Lung (tissue), 16 donors: ENCODE data around the gene TBC1D1. TPM values are rescaled to one million over a fixed set of nuclear protein-coding genes. Genes with fewer than 3 reads are reported as not detected.

Experiments
- ATAC-seq: fragments of 200-7000 bp; cut with Tn5 transposase; one replicate; pipeline ENCODE4 v1.9.1; 2020; ENCODE audit warnings: moderate number of reproducible peaks; ENCODE audit not compliant: insufficient read depth, low FRiP score
- DNase-seq, 3 donors: peaks; one replicate each; pipeline ENCODE4 v3.0.0-alpha.2; 2013 to 2017
- H3K27ac ChIP-seq, 2 donors: one replicate each; pipeline ENCODE4 v1.5.1; 2013; ENCODE audit warnings: mild to moderate bottlenecking in 2 of 2, moderate library complexity in 2 of 2, control low read depth in 1 of 2, inconsistent platforms in 1 of 2, low read depth in 1 of 2, low read length in 1 of 2
- H3K27me3 ChIP-seq, 3 donors: one replicate each; pipeline ENCODE4 v1.5.1; 2013; ENCODE audit warnings: low read length in 2 of 3; ENCODE audit not compliant: control insufficient read depth in 3 of 3, insufficient read depth in 3 of 3
- H3K36me3 ChIP-seq, 4 donors: one replicate each; pipeline ENCODE4 v1.5.1; 2013; ENCODE audit warnings: low read length in 4 of 4, mild to moderate bottlenecking in 1 of 4, moderate library complexity in 1 of 4; ENCODE audit not compliant: control insufficient read depth in 4 of 4, insufficient read depth in 4 of 4
- H3K4me1 ChIP-seq, 5 donors: one replicate each; pipeline ENCODE4 v1.5.1; 2013; ENCODE audit warnings: low read length in 5 of 5, mild to moderate bottlenecking in 2 of 5, moderate library complexity in 1 of 5; ENCODE audit not compliant: control insufficient read depth in 5 of 5, insufficient read depth in 5 of 5
- H3K4me3 ChIP-seq: one replicate; pipeline ENCODE4 v1.5.1; 2013; ENCODE audit warnings: mild to moderate bottlenecking, control low read depth, moderate library complexity
- H3K9ac ChIP-seq, 2 donors: one replicate each; pipeline ENCODE4 v1.5.1; 2013; ENCODE audit warnings: low read length in 2 of 2, control low read depth in 1 of 2; ENCODE audit not compliant: insufficient read depth in 1 of 2
- H3K9me3 ChIP-seq, 4 donors: one replicate each; pipeline ENCODE4 v1.5.1; 2013; ENCODE audit warnings: low read length in 3 of 4, mild to moderate bottlenecking in 1 of 4, moderate library complexity in 1 of 4; ENCODE audit not compliant: control insufficient read depth in 4 of 4, insufficient read depth in 3 of 4
- WGBS, 2 donors: extraction: QIAGEN DNeasy Blood & Tissue Kit; methylation state at CpG; one replicate each; pipeline ENCODE4 v1.1.7; 2013; 5-methylcytosine and 5-hydroxymethylcytosine counted together
- long read RNA-seq, 5 donors: transcript quantifications; one replicate each; lab custom pipeline, GENCODE V29; 2026
- polyA plus RNA-seq, 2 donors: library from polyadenylated mRNA; stranded (reverse); fragments of 200-250 nt; gene quantifications; one replicate each; pipeline ENCODE4 v1.2.1, GENCODE V29; 2013
- total RNA-seq, 2 donors: library from RNA; depleted of rRNA in 1 of 2; stranded (reverse); fragments of >200 nt in 1 of 2; gene quantifications; one replicate each; pipeline ENCODE4 v1.2.1, GENCODE V29; 2014 to 2021
- TF ChIP-seq, protein P1 (sequence below): IDR thresholded peaks from 2 replicates; pipeline ENCODE4 v1.5.1; 2012; ENCODE audit warnings: mild to moderate bottlenecking; ENCODE audit errors: control extremely low read depth, extremely low read depth
- donor health status: control.
- donor health status: control.
- donor health status: Bipolar disorder and iron deficiency.
- donor health status: healthy.
- donor health status: DM: yes; HTN: yes; CAD: no.

The TBC1D1 gene, protein sequence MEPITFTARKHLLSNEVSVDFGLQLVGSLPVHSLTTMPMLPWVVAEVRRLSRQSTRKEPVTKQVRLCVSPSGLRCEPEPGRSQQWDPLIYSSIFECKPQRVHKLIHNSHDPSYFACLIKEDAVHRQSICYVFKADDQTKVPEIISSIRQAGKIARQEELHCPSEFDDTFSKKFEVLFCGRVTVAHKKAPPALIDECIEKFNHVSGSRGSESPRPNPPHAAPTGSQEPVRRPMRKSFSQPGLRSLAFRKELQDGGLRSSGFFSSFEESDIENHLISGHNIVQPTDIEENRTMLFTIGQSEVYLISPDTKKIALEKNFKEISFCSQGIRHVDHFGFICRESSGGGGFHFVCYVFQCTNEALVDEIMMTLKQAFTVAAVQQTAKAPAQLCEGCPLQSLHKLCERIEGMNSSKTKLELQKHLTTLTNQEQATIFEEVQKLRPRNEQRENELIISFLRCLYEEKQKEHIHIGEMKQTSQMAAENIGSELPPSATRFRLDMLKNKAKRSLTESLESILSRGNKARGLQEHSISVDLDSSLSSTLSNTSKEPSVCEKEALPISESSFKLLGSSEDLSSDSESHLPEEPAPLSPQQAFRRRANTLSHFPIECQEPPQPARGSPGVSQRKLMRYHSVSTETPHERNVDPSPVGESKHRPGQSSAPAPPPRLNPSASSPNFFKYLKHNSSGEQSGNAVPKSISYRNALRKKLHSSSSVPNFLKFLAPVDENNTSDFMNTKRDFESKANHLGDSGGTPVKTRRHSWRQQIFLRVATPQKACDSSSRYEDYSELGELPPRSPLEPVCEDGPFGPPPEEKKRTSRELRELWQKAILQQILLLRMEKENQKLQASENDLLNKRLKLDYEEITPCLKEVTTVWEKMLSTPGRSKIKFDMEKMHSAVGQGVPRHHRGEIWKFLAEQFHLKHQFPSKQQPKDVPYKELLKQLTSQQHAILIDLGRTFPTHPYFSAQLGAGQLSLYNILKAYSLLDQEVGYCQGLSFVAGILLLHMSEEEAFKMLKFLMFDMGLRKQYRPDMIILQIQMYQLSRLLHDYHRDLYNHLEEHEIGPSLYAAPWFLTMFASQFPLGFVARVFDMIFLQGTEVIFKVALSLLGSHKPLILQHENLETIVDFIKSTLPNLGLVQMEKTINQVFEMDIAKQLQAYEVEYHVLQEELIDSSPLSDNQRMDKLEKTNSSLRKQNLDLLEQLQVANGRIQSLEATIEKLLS (N-terminal part only)
- total RNA-seq, result 10 to 100 TPM; 53.4 to 71.1 TPM
- 10 to 100 TPM; 23.6 to 34.3 TPM for polyA plus RNA-seq
- long read RNA-seq, donor 1, full-length matches to known transcripts, result 3 of 9 reads
- long read RNA-seq, donor 1, partial matches to known transcripts, result 6 of 9 reads
- long read RNA-seq, donor 1, other reads (novel, unspliced or antisense), result 0 of 9 reads
- long read RNA-seq, donor 2, result 0 reads
- long read RNA-seq, donor 3, partial matches to known transcripts, result 0 of 2 reads
- long read RNA-seq, donor 3, other reads (novel, unspliced or antisense), result 0 of 2 reads
- long read RNA-seq, donor 4, result 0 reads
- long read RNA-seq, donor 5, partial matches to known transcripts, result 10 of 13 reads
- long read RNA-seq, donor 5, other reads (novel, unspliced or antisense), result 0 of 13 reads

DNA sequence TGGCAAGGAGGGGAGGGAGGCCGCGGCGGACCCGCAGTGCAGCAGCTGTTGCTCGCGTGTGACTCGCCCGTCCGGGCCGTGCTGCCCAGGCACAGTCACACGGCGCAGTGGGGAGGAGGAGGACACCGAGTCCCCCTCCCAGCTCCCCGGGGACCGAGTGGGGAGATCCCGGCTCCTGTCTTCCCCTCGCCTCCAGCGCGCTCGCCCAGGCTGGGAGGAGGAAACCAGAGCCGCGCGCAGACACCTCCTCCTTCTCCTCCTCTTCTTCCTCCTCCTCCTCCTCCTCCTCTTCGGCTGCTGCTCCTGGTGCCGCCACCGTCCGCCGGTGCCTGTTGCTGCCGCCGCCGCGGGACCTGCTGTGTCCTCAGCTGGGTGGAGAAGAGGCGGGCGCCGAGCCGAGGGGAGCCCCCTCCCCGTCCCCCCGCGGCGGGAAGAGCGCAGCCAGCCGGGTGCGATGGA, at the start of gene TBC1D1:
Gene TBC1D1 (plus strand): TSS at position 284 of the 459 bp plus-strand sequence. CDS start 11,012 bp downstream, outside the sequence.
- H3K9ac ChIP-seq, result peak within 1 kb of the TSS in 1 of 2 donors; percentile 49
- TF ChIP-seq, protein P1, sequence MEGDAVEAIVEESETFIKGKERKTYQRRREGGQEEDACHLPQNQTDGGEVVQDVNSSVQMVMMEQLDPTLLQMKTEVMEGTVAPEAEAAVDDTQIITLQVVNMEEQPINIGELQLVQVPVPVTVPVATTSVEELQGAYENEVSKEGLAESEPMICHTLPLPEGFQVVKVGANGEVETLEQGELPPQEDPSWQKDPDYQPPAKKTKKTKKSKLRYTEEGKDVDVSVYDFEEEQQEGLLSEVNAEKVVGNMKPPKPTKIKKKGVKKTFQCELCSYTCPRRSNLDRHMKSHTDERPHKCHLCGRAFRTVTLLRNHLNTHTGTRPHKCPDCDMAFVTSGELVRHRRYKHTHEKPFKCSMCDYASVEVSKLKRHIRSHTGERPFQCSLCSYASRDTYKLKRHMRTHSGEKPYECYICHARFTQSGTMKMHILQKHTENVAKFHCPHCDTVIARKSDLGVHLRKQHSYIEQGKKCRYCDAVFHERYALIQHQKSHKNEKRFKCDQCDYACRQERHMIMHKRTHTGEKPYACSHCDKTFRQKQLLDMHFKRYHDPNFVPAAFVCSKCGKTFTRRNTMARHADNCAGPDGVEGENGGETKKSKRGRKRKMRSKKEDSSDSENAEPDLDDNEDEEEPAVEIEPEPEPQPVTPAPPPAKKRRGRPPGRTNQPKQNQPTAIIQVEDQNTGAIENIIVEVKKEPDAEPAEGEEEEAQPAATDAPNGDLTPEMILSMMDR, result no peak
- H3K9me3 ChIP-seq, result no peaks in the 10 kb centered on the region
- H3K4me3 ChIP-seq, result peak within 1 kb of the TSS; percentile 75
- H3K36me3 ChIP-seq, result no peaks in the 10 kb centered on the region
- peaks cover 0 to 25% (median 22%) of the 10 kb centered on the region in 3 donors for H3K27me3 ChIP-seq
- ATAC-seq, result peak; percentile 45
- peaks cover 0 to 11% (median 3%) of the 10 kb centered on the region in 5 donors for H3K4me1 ChIP-seq
- peak; percentile 12 to 24 (median 22) for DNase-seq
- H3K27ac ChIP-seq, result peak within 1 kb of the TSS; percentile 69 to 93
- WGBS, 2 donors, result 0% methylated on average over 27 to 43 of the region's 43 CpGs

DNA sequence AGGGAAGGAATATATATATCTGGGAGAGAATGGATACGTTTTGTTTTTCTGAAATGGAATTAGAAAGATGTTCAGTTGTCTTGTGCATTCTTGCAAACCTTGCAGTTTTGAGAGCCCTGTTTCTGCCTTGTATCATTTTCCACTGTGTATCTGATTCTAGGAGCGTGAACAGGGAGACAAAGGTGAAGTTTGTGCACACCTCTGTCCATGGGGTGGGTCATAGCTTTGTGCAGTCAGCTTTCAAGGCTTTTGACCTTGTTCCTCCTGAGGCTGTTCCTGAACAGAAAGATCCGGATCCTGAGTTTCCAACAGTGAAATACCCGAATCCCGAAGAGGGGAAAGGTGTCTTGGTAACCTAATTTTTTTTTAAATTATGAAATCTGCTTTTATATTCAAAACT, 46.7 kb upstream of the TBC1D1 start:
- H3K9ac ChIP-seq, result no peak overlapping the region
- no peak overlapping the region for H3K4me3 ChIP-seq
- TF ChIP-seq, protein P1, result no peak
- ATAC-seq (no peak), DNase-seq (no peak)
- H3K4me1 ChIP-seq, result peaks cover 0 to 2% (median 0%) of the 10 kb centered on the region in 5 donors
- peaks cover 23 to 39% (median 28%) of the 10 kb centered on the region in 4 donors for H3K36me3 ChIP-seq
- H3K27me3 ChIP-seq, result no peaks in the 10 kb centered on the region
- 96 to 97% methylated on average over 5 of the region's 5 CpGs for WGBS, 2 donors
- no peaks in the 10 kb centered on the region for H3K9me3 ChIP-seq
- no peak overlapping the region for H3K27ac ChIP-seq

DNA sequence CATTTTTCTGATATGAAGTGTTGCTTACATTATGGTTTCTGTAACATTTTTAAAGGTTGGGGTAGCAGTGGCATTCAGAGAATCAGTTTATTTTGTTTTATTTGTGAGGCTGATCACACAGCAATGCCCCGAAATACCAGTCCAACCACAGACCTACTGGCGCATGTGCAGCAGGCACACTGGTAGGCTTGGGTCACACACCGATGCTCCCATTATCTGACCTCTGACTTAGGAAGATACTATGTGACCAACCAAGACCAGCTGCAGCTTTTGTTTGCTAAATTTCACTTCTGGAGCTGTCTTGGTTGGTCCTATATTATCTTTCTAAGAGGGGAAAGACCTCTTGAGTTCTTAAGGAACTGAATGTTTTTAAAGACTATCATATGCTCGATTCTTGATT, 45.7 kb upstream of the TBC1D1 start:
- Histone ChIP-seq H3K4me1 (no peaks in the 10 kb centered on the region), H3K27ac (no peak overlapping the region), H3K27me3 (no peaks in the 10 kb centered on the region), H3K9me3 (no peaks in the 10 kb centered on the region), H3K36me3 (peaks cover 25 to 39% (median 28%) of the 10 kb centered on the region in 4 donors), H3K4me3 (no peak overlapping the region), H3K9ac (no peak overlapping the region)
- ATAC-seq (no peak), DNase-seq (no peak)
- TF ChIP-seq, protein P1, result no peak
- 94 to 97% methylated on average over 4 of the region's 4 CpGs for WGBS, 2 donors
